SHP77 treated with DMSO at 0.1 percent for 48 hours (cell line): ENCODE results near the gene HOATZ.

ENCODE experiments used
- DNase-seq: peaks from one replicate; lab custom pipeline; 2025; lab: John Stamatoyannopoulos, UW

The HOATZ gene

DNA sequence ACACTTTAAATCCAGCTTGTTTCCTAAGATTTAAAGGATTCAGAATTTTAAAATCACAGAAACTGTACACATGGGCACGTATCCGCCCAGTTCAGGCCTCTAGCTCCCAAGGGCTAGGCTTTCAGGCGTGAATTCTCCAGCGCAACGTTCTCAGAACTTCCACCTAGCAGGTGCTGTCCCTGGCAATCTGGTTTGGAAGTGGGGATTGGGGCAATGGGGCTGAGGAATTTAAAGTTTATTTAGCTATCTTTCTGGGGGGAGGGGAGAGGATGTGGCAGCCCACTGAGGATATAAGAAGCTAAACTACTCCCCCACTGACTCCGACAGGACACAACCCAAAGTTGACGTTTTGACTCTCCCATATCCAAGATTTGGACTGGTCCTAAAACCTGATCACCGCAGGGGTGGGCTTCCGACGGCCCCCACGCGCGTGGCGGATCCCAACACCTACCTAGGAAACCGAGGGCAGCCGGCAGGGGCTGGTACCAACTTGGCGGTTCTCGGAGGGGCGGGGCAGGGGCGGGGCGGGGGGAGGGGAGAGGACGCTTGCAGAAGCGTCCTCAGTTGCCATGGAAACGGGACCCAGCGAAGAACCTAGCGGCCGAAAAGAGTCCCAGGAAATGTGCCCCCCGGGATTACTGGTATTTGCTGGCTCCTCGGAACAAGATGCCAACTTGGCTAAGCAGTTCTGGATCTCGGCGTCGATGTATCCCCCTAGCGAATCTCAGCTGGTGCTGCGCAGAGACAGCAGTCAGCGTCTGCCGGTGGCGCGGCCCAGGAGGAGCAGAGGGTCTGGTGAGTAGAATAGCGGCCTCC, at the start of gene HOATZ:
Gene HOATZ (plus strand): TSS at position 563 of the 816 bp plus-strand sequence. CDS start 7 bp downstream, at position 570.
- no peak for DNase-seq

GRCh38 chr11:111465400-111465799, 49.2 kb upstream of the HOATZ start:
- DNase-seq: no peak

GRCh38 chr11:111466615-111467014, 48.0 kb upstream of the HOATZ start:
- no peak for DNase-seq

- no peak for DNase-seq
Observed at GRCh38 chr11:111469200-111469599, 45.4 kb upstream of the HOATZ start.

- no peak for DNase-seq
Observed at GRCh38 chr11:111472228-111472627, 42.4 kb upstream of the HOATZ start.

GRCh38 chr11:111474432-111474831, 40.1 kb upstream of the HOATZ start:
- DNase-seq: no peak

- DNase-seq: no peak
Observed at GRCh38 chr11:111476366-111476765, 38.2 kb upstream of the HOATZ start.

DNA sequence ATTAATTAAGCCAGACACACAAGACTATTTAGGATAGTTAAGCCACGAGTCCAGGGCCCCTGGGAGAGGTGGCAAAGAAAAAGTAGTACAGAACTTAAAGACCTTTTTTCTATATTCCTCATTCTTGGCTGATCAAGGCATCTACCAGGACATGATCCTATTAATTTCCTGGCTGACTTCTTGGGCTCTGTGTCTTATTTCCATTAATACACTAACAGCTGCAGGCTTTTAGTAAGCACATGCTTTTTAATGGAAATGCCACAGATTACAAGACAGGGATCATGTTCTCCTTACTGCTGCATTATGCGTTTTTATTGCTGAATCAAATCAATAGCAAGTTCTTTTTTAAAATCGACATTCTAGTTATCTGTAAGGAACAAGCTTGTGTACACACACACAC, 37.6 kb upstream of the HOATZ start:
- no peak for DNase-seq

DNA sequence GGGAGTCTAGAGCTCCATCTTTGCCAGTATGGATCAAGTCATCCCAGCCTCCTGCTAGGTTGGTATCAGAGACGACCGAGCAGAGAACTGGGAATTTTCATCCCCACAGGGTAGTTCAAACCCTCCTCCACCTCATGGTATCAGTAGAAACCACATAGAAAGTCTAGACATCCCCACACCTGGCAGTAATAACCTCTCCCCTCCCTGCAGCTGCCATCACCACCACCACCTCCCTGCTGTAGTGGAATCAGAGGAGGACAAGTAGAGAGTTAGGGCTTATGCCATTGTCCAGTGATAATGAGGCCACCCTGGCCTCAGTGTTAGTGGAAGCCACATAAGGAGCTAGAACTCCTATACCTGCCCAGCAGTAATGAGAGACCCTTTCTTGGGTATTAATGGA, 36.7 kb upstream of the HOATZ start:
- DNase-seq: no peak

DNA sequence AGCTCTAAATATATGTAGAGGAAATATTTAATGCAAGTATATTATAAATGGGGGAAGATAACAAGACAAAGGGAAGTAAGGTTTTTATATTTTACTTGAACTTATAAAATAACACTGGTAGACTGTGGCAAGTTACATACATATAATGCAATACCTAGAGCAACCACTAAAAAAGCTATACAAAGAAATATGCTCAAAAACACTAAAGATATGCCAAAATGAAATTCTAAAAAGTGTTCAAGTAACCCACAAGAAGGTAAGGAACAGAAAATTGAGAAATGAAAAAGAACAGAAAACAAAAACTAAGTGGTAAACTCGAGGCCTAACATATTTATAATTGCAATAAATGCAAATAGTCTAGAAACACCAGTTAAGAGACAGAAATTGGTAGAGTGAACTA, 34.9 kb upstream of the HOATZ start:
- no peak for DNase-seq

GRCh38 chr11:111483431-111483830, 31.1 kb upstream of the HOATZ start:
- DNase-seq: no peak

DNA sequence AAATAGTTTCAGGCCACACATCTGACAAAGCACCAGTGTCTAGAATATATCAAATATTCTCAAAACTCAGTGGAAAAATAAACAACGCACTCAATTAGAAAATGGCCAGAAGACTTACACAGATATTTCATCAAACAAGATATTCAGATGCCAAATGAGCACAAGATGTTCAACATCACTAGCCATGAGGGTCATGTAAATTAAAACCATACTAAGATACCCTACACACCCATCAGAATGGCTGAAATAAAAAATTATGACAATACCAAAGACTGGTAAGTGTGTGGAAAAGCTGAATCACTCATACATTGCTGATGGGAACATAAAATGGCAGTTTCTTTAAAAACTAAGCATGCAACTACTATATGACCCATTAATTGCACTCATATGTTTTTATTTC, 24.1 kb upstream of the HOATZ start:
- DNase-seq: no peak

- DNase-seq: no peak
Observed at GRCh38 chr11:111494040-111494439, 20.5 kb upstream of the HOATZ start.

- DNase-seq: no peak
Observed at GRCh38 chr11:111499483-111499882, 15.1 kb upstream of the HOATZ start.

GRCh38 chr11:111500481-111500880, 14.1 kb upstream of the HOATZ start:
- no peak for DNase-seq

- no peak for DNase-seq
Observed at GRCh38 chr11:111502611-111503010, 12.0 kb upstream of the HOATZ start.

DNA sequence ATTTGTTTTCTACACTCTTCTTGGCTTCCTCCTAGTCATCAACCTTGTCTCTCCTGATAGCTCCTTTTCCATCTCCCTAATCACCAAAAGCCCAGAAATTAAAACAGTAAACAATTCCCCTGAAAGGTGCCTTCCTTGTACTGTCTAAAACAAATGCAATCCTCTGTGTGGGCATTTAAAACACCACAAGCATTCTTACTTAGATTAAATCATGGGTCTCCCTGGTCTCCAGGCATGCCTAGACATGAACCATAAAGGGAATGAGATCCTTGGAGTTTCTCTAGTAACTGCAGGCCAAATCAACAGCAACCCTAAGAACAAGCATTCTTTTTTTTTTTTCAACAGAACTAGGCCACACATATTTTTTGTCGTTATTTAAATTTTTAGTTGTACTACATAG, 4.3 kb upstream of the HOATZ start:
- DNase-seq: no peak

DNA sequence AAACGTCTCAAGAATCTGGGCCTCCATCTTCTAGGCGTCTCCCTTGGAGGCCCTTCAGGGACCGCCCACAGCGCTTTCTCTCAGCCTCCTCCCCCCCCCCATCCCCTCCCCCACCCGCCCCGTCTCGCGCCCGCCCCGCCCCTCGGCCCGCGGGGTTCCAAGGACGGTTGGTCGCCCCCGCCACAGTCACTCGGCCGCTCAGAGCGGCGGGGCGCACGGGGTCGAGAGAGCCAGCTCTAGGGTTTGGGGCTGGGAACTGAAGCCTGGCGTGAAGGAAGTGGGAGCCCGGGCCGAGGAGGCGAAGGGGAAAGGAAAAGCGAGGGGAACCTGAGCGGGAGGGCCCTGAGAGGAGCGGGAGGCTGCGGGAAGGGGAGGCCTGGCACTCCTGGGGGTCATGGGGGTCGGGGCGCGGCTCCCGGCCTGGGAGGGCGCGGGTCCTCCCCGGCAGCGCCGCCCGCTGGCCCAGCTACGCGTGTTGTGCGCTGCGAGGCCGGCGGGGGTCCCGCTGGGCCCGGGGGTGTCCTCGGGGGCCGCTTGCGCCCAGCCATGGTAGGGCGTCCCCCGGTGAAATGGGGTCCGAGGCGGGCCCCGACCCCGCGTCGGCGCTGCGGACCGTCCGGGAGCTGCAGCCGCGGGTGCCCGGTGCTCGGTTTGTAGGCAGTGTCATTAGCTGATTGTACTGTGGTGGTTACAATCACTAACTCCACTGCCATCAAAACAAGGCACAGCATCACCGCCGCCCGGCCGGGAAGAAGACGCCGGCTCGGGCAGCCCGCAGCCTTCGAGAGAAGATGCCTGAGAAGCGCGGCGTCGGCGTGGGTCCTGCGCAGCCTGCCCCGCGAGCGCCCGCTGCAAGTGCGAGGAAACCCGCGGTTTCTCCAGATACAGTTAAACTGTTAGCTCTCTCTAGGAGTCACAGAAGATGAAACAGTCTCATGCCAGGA, 2.0 kb upstream of the HOATZ start, which contains the start of gene BTG4:
Gene BTG4 (minus strand): TSS at position 91 of the 944 bp plus-strand sequence. CDS start 13,610 bp downstream, outside the sequence.
- no peak for DNase-seq

GRCh38 chr11:111513240-111513605, 1.4 kb upstream of the HOATZ start:
- no peak for DNase-seq

GRCh38 chr11:111515591-111515990, 1.0 kb downstream of the HOATZ start:
- no peak for DNase-seq

GRCh38 chr11:111518668-111519067, 4.1 kb downstream of the HOATZ start:
- DNase-seq: no peak

GRCh38 chr11:111520560-111520959, 6.0 kb downstream of the HOATZ start:
- no peak for DNase-seq

DNA sequence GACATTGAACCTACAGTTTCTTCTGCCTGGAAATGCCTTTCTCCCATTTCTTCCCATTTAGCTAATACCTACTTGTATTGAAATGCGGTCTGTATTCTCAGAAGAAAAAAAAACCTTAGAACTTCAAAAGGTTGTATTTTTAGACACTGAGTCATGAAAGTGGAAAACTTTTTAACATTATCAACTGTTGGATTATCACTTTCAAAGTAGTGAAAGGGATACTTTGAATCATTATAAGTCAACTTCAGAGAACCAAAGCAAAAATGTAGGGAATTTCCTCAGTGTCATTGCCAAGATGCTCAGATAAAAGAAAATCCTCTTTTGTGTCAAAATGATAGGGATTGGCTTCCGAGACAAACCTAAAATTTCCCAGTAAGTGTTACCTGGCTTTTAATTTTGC, 6.6 kb downstream of the HOATZ start:
- no peak for DNase-seq
